HL-60/S4 treated with retinoic acid at 250 ng/mL for 4 days and 3 days (cell line): Measurements from ENCODE around the gene CHIT1.

Experiments
- in situ Hi-C: fragments of 300-500 bp; cut with MboI; formaldehyde crosslinking; loops from 2 replicates; pipeline ENCODE4 v1.7.0; 2022; ENCODE audit warnings: low sequenced_read_pairs

Gene CHIT1

DNA sequence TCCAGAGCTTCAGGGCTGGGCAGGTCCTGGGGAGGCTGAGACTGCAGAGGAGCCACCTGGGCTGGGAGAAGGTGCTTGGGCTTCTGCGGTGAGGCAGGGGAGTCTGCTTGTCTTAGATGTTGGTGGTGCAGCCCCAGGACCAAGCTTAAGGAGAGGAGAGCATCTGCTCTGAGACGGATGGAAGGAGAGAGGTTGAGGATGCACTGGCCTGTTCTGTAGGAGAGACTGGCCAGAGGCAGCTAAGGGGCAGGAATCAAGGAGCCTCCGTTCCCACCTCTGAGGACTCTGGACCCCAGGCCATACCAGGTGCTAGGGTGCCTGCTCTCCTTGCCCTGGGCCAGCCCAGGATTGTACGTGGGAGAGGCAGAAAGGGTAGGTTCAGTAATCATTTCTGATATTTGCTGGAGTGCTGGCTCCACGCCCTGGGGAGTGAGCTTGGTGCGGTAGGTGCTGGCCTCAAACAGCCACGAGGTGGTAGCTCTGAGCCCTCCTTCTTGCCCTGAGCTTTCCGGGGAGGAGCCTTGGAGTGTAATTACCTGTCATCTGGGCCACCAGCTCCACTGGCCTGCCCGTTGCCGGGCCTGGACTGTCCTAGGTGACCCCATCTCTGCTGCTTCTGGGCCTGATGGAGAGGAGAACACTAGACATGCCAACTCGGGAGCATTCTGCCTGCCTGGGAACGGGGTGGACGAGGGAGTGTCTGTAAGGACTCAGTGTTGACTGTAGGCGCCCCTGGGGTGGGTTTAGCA is 63.1 kb downstream of the CHIT1 start:
- in situ Hi-C loops = no loop called here
